ENCODE results near the gene PYGB. TPM values are rescaled to one million over a fixed set of nuclear protein-coding genes. Genes with fewer than 3 reads are reported as not detected.

PYGB gene
- total RNA-seq, 1 experiment from 2014 or later, result 220 TPM

GRCh38 chr20:25203871-25204320, 44.0 kb upstream of the PYGB start:
- Histone ChIP-seq H3K27ac (ENCODE audit: low read length) (0 out of 2 replicates have a peak overlapping the region, but pooled peaks have one; percentile 36), H3K4me1 (ENCODE audit: control insufficient read depth, insufficient read depth, low read length) (peaks cover 23% of the 10 kb centered on the region), H3K36me3 (ENCODE audit: control insufficient read depth, insufficient read depth, low read length) (no peaks in the 10 kb centered on the region), H3K27me3 (ENCODE audit: control insufficient read depth, insufficient read depth, low read length) (no peaks in the 10 kb centered on the region), H3K4me3 (ENCODE audit: low read depth in 2 of 2, low read length in 2 of 2) (no peak overlapping the region), H3K9me3 (ENCODE audit: control insufficient read depth, insufficient read depth, low read depth, low read length) (no peaks in the 10 kb centered on the region)
- TF ChIP-seq CTCF (IDR thresholded peaks at IDR 0.05) (no peak), POLR2AphosphoS5 (IDR thresholded peaks at IDR 0.05; ENCODE audit: low read depth, low read length) (no peak)
- in situ Hi-C loops (cut with HindIII; ENCODE audit: low pct_unique_long_range_greater_than_20kb, low sequenced_read_pairs) (no loop called here), intact Hi-C loops (cut with micrococcal nuclease; ENCODE audit: unreplicated experiment) (no loop called here)
- DNase-seq (ENCODE audit: low read depth, low spot score) (no peak), ATAC-seq (no peak)
- ChIA-PET CTCF (no interaction called here), POLR2A (no interaction called here)
- no TSS peak for BruUV-seq (replicated peaks)

- in situ Hi-C loops (cut with HindIII; ENCODE audit: low pct_unique_long_range_greater_than_20kb, low sequenced_read_pairs), result no loop called here
- peak overlapping the region; percentile 18; the same call in 1 of the 2 replicates for H3K27ac ChIP-seq (ENCODE audit: low read length)
Observed at GRCh38 chr20:25204550-25205276, 43.2 kb upstream of the PYGB start.

More at GRCh38 chr20:25204550-25205276, 43.2 kb upstream of the PYGB start:
- H3K4me1 ChIP-seq (ENCODE audit: control insufficient read depth, insufficient read depth, low read length), result peaks cover 16% of the 10 kb centered on the region
- DNase-seq (ENCODE audit: low read depth, low spot score) (no peak), ATAC-seq (peak; percentile 39)
- CTCF ChIA-PET, result no interaction called here
- no peak for TF ChIP-seq POLR2AphosphoS5 (IDR thresholded peaks at IDR 0.05; ENCODE audit: low read depth, low read length)
- no peak for TF ChIP-seq CTCF (IDR thresholded peaks at IDR 0.05)
- no peak for TF ChIP-seq REST (IDR thresholded peaks at IDR 0.05; ENCODE audit: insufficient read depth in 1 of 2, low read depth in 2 of 2, low read length in 1 of 2)
- TF ChIP-seq TCF7L2 (IDR thresholded peaks at IDR 0.05; ENCODE audit: low read depth, low read length), result no peak
- TF ChIP-seq SIN3A (IDR thresholded peaks at IDR 0.05; ENCODE audit: borderline replicate concordance, insufficient read depth, low read depth, low read length), result no peak
- no peaks in the 10 kb centered on the region for H3K9me3 ChIP-seq (ENCODE audit: control insufficient read depth, insufficient read depth, low read depth, low read length)
- H3K36me3 ChIP-seq (ENCODE audit: control insufficient read depth, insufficient read depth, low read length), result 0 out of 2 replicates have a peak, but pooled peaks cover 1% of the 10 kb centered on the region
- no peak overlapping the region for H3K4me3 ChIP-seq (ENCODE audit: low read depth in 2 of 2, low read length in 2 of 2)
- no TSS peak for BruUV-seq (replicated peaks)
- no peaks in the 10 kb centered on the region for H3K27me3 ChIP-seq (ENCODE audit: control insufficient read depth, insufficient read depth, low read length)
- intact Hi-C loops (cut with micrococcal nuclease; ENCODE audit: unreplicated experiment), result no loop called here
- POLR2A ChIA-PET, result no interaction called here

All from Panc1 (cell line).